HepG2 (cell line): ENCODE measurements around the gene FERMT2. TPM values are rescaled to one million over a fixed set of nuclear protein-coding genes. Genes with fewer than 3 reads are reported as not detected.

Experiments
- KLF9 ChIP-seq: IDR thresholded peaks from 2 replicates; pipeline ENCODE4 v1.6.1; 2016; ENCODE audit warnings: low read depth
- PHF8 ChIP-seq: sonication (generic); formaldehyde crosslinking; IDR thresholded peaks from 2 replicates; pipeline ENCODE4 v1.5.0; 2020; ENCODE audit warnings: missing genetic modification reagents
- SRSF9 ChIP-seq: fragments of 200-400 bp; formaldehyde crosslinking; IDR thresholded peaks from 2 replicates; pipeline ENCODE4 v1.6.1; 2018; ENCODE audit warnings: borderline replicate concordance, mild to moderate bottlenecking, low read depth, low read length; ENCODE audit not compliant: insufficient read depth, poor library complexity, severe bottlenecking
- ZHX2 ChIP-seq, 2 experiments: sonication (generic) in 1 of 2; formaldehyde crosslinking in 1 of 2; IDR thresholded peaks; 2 replicates each; pipeline versions ENCODE4 v1.6.1 to v1.9.0; 2014 to 2022; ENCODE audit warnings: antibody characterized with exemption in 1 of 2, borderline replicate concordance in 1 of 2, inconsistent platforms in 1 of 2, low read depth in 1 of 2, missing genetic modification reagents in 1 of 2
- ZNF704 ChIP-seq: sonication (generic); formaldehyde crosslinking; IDR thresholded peaks from 2 replicates; pipeline ENCODE4 v1.8.1; 2023; ENCODE audit warnings: mild to moderate bottlenecking, inconsistent platforms, moderate library complexity, missing genetic modification reagents, borderline replicate concordance
- polyA plus RNA-seq, 8 experiments: library from polyadenylated mRNA; depleted of rRNA in 3 of 8; stranded (reverse) in 7 of 8; unstranded in 1 of 8; fragments of >200 nt; fragmentation: Illumina TruSeq in 4 of 8; extraction: Trizol in 4 of 8; gene quantifications; 2 replicates each; pipeline versions ENCODE4 v1.2.1 to v1.2.3, GENCODE V29; 2011 to 2016; ENCODE audit warnings: low read depth in 4 of 8, missing spikeins in 1 of 8, mixed read lengths in 1 of 8; ENCODE audit not compliant: insufficient read depth in 1 of 8
- total RNA-seq, 5 experiments: library from RNA; depleted of rRNA; stranded (reverse); fragments of >200 nt; fragmentation: Illumina TruSeq; extraction: Trizol; gene quantifications; 2 replicates each; pipeline ENCODE4 v1.2.3, GENCODE V29; 2016; ENCODE audit warnings: low read depth in 1 of 5

Gene FERMT2
- total and polyA plus RNA-seq, 2 of the 13 experiments (the other 11 are each of a cell fraction or from before 2014, with no cell fraction given): 36.2 to 60.4 TPM

DNA sequence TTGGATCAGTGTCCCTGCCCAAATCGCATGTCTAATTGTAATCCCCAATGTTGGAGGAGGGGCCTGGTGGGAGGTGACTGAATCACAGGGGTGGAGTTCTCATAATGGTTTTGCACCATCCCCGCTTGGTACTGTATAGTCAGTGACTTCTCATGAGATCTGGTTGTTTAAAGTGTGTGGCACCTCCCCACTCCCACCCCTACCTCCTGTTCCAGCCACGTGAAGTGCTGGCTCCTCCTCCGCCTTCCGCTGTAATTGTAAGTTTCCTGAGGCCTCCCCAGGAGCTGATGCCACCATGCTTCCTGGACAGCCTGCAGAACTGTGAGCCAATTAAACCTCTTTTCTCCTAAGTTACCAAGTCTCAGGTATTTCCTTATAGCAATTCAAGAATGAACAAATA, 67.2 kb downstream of the FERMT2 start (continued):
- TF ChIP-seq ZNF704 (CRISPR knock-in tag) (no peak), KLF9 (CRISPR knock-in tag) (no peak), ZHX2 (IDR thresholded peaks at IDR 0.05; ENCODE audit: low read depth) (no peak), ZHX2 (CRISPR knock-in tag; IDR thresholded peaks at IDR 0.05; ENCODE audit: borderline replicate concordance) (no peak), SRSF9 (no peak), PHF8 (CRISPR knock-in tag) (no peak)
